ENCODE data around the gene DOK7.

GRCh38 chr4:3441501-3442459, 21.3 kb upstream of the DOK7 start, which contains the start of gene HGFAC:
- TF ChIP-seq, protein P1, sequence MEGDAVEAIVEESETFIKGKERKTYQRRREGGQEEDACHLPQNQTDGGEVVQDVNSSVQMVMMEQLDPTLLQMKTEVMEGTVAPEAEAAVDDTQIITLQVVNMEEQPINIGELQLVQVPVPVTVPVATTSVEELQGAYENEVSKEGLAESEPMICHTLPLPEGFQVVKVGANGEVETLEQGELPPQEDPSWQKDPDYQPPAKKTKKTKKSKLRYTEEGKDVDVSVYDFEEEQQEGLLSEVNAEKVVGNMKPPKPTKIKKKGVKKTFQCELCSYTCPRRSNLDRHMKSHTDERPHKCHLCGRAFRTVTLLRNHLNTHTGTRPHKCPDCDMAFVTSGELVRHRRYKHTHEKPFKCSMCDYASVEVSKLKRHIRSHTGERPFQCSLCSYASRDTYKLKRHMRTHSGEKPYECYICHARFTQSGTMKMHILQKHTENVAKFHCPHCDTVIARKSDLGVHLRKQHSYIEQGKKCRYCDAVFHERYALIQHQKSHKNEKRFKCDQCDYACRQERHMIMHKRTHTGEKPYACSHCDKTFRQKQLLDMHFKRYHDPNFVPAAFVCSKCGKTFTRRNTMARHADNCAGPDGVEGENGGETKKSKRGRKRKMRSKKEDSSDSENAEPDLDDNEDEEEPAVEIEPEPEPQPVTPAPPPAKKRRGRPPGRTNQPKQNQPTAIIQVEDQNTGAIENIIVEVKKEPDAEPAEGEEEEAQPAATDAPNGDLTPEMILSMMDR (optimal IDR thresholded peaks at IDR 0.05 in 1 of 3, IDR thresholded peaks at IDR 0.05 in 1 of 3, conservative IDR thresholded peaks at IDR 0.05 in 1 of 3; ENCODE audit: extremely low read depth in 1 of 3, insufficient read depth in 2 of 3, low read length in 3 of 3) = no peak
- TF ChIP-seq EZH2 (IDR thresholded peaks at IDR 0.05; ENCODE audit: low read length) = no peak
